ENCODE results near the gene SCP2.

GRCh38 chr1:52915855-52916220 lies 11.2 kb upstream of the SCP2 start:
- TF ChIP-seq, protein P1, sequence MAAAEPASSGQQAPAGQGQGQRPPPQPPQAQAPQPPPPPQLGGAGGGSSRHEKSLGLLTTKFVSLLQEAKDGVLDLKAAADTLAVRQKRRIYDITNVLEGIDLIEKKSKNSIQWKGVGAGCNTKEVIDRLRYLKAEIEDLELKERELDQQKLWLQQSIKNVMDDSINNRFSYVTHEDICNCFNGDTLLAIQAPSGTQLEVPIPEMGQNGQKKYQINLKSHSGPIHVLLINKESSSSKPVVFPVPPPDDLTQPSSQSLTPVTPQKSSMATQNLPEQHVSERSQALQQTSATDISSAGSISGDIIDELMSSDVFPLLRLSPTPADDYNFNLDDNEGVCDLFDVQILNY (CRISPR knock-in tag; IDR thresholded peaks at IDR 0.05) = no peak
- TF ChIP-seq, protein P2, sequence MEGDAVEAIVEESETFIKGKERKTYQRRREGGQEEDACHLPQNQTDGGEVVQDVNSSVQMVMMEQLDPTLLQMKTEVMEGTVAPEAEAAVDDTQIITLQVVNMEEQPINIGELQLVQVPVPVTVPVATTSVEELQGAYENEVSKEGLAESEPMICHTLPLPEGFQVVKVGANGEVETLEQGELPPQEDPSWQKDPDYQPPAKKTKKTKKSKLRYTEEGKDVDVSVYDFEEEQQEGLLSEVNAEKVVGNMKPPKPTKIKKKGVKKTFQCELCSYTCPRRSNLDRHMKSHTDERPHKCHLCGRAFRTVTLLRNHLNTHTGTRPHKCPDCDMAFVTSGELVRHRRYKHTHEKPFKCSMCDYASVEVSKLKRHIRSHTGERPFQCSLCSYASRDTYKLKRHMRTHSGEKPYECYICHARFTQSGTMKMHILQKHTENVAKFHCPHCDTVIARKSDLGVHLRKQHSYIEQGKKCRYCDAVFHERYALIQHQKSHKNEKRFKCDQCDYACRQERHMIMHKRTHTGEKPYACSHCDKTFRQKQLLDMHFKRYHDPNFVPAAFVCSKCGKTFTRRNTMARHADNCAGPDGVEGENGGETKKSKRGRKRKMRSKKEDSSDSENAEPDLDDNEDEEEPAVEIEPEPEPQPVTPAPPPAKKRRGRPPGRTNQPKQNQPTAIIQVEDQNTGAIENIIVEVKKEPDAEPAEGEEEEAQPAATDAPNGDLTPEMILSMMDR (IDR thresholded peaks at IDR 0.05) = no peak
- TF ChIP-seq ZNF121 (CRISPR knock-in tag; IDR thresholded peaks at IDR 0.05) = no peak
- TF ChIP-seq TEAD4 (CRISPR knock-in tag; IDR thresholded peaks at IDR 0.05) = no peak
- TF ChIP-seq NFYB (CRISPR knock-in tag; conservative IDR thresholded peaks at IDR 0.05; ENCODE audit: low read depth) = no peak
- no peak for TF ChIP-seq TCF7 (CRISPR knock-in tag; IDR thresholded peaks at IDR 0.05; ENCODE audit: low read depth)
- TF ChIP-seq MYBL2 (CRISPR knock-in tag; IDR thresholded peaks at IDR 0.05) = no peak
- no peak for TF ChIP-seq MXD4 (CRISPR knock-in tag; IDR thresholded peaks at IDR 0.05; ENCODE audit: borderline replicate concordance)
- TF ChIP-seq ZNF423 (CRISPR knock-in tag; IDR thresholded peaks at IDR 0.05) = no peak
- TF ChIP-seq FOXJ3 (CRISPR knock-in tag; IDR thresholded peaks at IDR 0.05; ENCODE audit: borderline replicate concordance) = no peak
